ENCODE data around the gene SLN. TPM values are rescaled to one million over a fixed set of nuclear protein-coding genes. Genes with fewer than 3 reads are reported as not detected.

Gene SLN
- total and polyA plus RNA-seq, 2 experiments from 2014 or later: not detected

DNA sequence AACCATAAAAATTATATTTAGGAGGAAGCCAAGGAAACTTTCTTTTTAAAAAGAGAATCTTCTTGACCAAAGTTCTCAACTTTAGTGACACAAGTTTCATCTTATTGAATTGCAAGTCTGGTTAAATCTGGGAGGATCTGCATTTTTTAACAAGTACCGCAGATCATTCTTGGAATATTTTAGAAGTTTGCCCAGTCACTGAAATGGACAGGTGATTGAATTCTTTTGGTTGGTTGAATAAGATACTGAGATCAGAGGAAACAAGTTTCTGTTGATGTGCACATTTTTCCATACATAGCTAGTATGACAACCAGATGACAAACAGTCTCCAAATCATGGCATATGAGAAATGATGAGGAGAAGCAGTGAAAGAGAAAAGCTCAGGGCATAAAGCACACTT lies 50.2 kb downstream of the SLN start:
- Histone ChIP-seq H3K79me2 (ENCODE audit: insufficient read depth) (no peaks in the 10 kb centered on the region), H3K9ac (no peak overlapping the region), H3K27ac (no peak overlapping the region), H3K27me3 (replicated peaks; ENCODE audit: insufficient read depth) (peaks cover 14% of the 10 kb centered on the region), H2AFZ (no peak overlapping the region), H3K4me2 (ENCODE audit: unreplicated experiment) (no peak overlapping the region), H4K20me1 (ENCODE audit: insufficient read depth) (no peaks in the 10 kb centered on the region), H3K9me2 (ENCODE audit: insufficient read depth) (no peaks in the 10 kb centered on the region), H3K9me3 (ENCODE audit: low read depth) (no peaks in the 10 kb centered on the region), H3K4me1 (ENCODE audit: insufficient read depth) (no peaks in the 10 kb centered on the region), H3K36me3 (ENCODE audit: low read depth) (no peaks in the 10 kb centered on the region), H3K4me3 (no peak overlapping the region), H3F3A (ENCODE audit: insufficient read depth) (no peaks in the 10 kb centered on the region)
- no peak for DNase-seq
- in situ Hi-C loops (cut with MboI): no loop called here
- TF ChIP-seq EZH2 (IDR thresholded peaks at IDR 0.05; ENCODE audit: insufficient read depth, poor library complexity, severe bottlenecking) (no peak), EZH2phosphoT487 (IDR thresholded peaks at IDR 0.05; ENCODE audit: insufficient read depth, low read depth) (no peak)
- WGBS, 2 experiments (ENCODE audit: low coverage in 1 of 2, low lambda C conversion rate in 2 of 2, missing lambda C conversion rate in 2 of 2): 88 to 90% methylated on average over 1 of the region's 1 CpG

DNA sequence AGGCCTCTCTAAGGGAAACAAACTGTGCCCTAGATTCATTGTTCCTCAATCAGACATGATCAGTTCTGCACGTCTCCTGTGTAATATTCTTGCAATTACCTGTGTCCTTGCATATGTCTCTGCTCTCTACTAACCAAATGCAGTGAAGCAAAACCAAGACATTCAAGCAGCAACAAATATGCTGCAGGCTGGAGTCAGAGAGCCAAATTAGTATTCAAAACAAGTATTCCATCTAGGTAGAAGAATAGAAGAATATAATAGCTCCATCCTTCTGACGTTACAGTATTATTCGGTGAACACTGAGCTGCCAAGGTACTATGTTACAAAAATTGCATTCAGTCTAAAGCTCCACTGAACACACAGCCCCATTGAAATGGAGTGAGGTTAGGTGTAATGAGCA lies 51.8 kb downstream of the SLN start:
- H2AFZ ChIP-seq: no peak overlapping the region
- no peak overlapping the region for H3K27ac ChIP-seq
- no peak overlapping the region for H3K4me3 ChIP-seq
- H3K79me2 ChIP-seq (ENCODE audit: insufficient read depth): no peaks in the 10 kb centered on the region
- no peaks in the 10 kb centered on the region for H3K9me3 ChIP-seq (ENCODE audit: low read depth)
- H3F3A ChIP-seq (ENCODE audit: insufficient read depth): no peaks in the 10 kb centered on the region
- no peaks in the 10 kb centered on the region for H4K20me1 ChIP-seq (ENCODE audit: insufficient read depth)
- DNase-seq: no peak
- TF ChIP-seq EZH2 (IDR thresholded peaks at IDR 0.05; ENCODE audit: insufficient read depth, poor library complexity, severe bottlenecking): no peak
- TF ChIP-seq EZH2phosphoT487 (IDR thresholded peaks at IDR 0.05; ENCODE audit: insufficient read depth, low read depth): no peak
- peaks cover 10% of the 10 kb centered on the region for H3K27me3 ChIP-seq (replicated peaks; ENCODE audit: insufficient read depth)
- no peaks in the 10 kb centered on the region for H3K9me2 ChIP-seq (ENCODE audit: insufficient read depth)
- H3K4me1 ChIP-seq (ENCODE audit: insufficient read depth): no peaks in the 10 kb centered on the region
- in situ Hi-C loops (cut with MboI): no loop called here
- 69 to 74% methylated on average over 3 of the region's 3 CpGs for WGBS, 2 experiments (ENCODE audit: low coverage in 1 of 2, low lambda C conversion rate in 2 of 2, missing lambda C conversion rate in 2 of 2)
- no peak overlapping the region for H3K4me2 ChIP-seq (ENCODE audit: unreplicated experiment)
- H3K36me3 ChIP-seq (ENCODE audit: low read depth): no peaks in the 10 kb centered on the region
- no peak overlapping the region for H3K9ac ChIP-seq

DNA sequence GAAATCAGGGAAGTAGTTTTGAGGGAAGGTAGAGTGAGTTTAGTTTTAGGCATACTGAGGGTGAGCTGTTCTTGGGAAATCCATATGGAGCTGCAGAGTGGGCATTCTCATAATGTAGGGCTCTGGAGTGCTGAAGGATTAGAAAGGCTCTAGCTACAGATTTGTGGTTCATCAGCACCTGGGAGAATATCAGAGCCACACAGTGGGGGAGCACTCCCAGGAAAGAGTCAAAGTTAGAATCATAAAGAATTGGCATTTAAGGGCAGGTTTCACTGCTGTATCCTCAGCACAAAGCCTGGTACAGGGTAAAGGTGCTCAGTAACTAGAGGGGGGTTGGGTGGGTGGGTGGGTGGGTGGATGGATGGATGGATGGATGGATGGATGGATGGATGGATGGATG lies 52.5 kb downstream of the SLN start:
- Histone ChIP-seq H3K27ac (no peak overlapping the region), H3F3A (ENCODE audit: insufficient read depth) (no peaks in the 10 kb centered on the region), H3K9me2 (ENCODE audit: insufficient read depth) (no peaks in the 10 kb centered on the region), H4K20me1 (ENCODE audit: insufficient read depth) (no peaks in the 10 kb centered on the region), H3K36me3 (ENCODE audit: low read depth) (no peaks in the 10 kb centered on the region), H3K4me1 (ENCODE audit: insufficient read depth) (no peaks in the 10 kb centered on the region), H3K27me3 (replicated peaks; ENCODE audit: insufficient read depth) (peaks cover 10% of the 10 kb centered on the region), H3K4me3 (no peak overlapping the region), H3K4me2 (ENCODE audit: unreplicated experiment) (no peak overlapping the region), H3K79me2 (ENCODE audit: insufficient read depth) (no peaks in the 10 kb centered on the region), H3K9ac (no peak overlapping the region), H2AFZ (no peak overlapping the region), H3K9me3 (ENCODE audit: low read depth) (no peaks in the 10 kb centered on the region)
- in situ Hi-C loops (cut with MboI): no loop called here
- TF ChIP-seq EZH2 (IDR thresholded peaks at IDR 0.05; ENCODE audit: insufficient read depth, poor library complexity, severe bottlenecking) (no peak), EZH2phosphoT487 (IDR thresholded peaks at IDR 0.05; ENCODE audit: insufficient read depth, low read depth) (no peak)
- no peak for DNase-seq

Other genes starting within 250 kb of the SLN start
- gene ALKBH8, start 146.3 kb downstream of the SLN start, total RNA-seq (2014; rRNA removed; shearing (Covaris generic)): 10.7 and 14.0 TPM in 2 replicates
- gene ALKBH8, start 146.3 kb downstream of the SLN start, polyA plus RNA-seq (2016; fragmentation: Nextera tagmentation; extraction: Ambion mirVana): 6.6 and 6.8 TPM in 2 replicates
- gene ELMOD1, start 120.9 kb downstream of the SLN start, total RNA-seq (2014; rRNA removed; shearing (Covaris generic)): 0.76 TPM in 1 of 2 replicates, not detected in the other
- 0.32 and 0.51 TPM in 2 replicates for gene ELMOD1, start 120.9 kb downstream of the SLN start, polyA plus RNA-seq (2016; fragmentation: Nextera tagmentation; extraction: Ambion mirVana)
- 11.5 and 12.9 TPM in 2 replicates for gene SLC35F2, start 146.7 kb upstream of the SLN start, total RNA-seq (2014; rRNA removed; shearing (Covaris generic))
- 11.5 and 12.4 TPM in 2 replicates for gene SLC35F2, start 146.7 kb upstream of the SLN start, polyA plus RNA-seq (2016; fragmentation: Nextera tagmentation; extraction: Ambion mirVana)
- gene RAB39A, start 216.4 kb upstream of the SLN start, total RNA-seq (2014; rRNA removed; shearing (Covaris generic)): not detected in 2 replicates
- gene RAB39A, start 216.4 kb upstream of the SLN start, polyA plus RNA-seq (2016; fragmentation: Nextera tagmentation; extraction: Ambion mirVana): not detected in 2 replicates